ENCODE measurements around the gene LMOD2. TPM values are rescaled to one million over a fixed set of nuclear protein-coding genes. Genes with fewer than 3 reads are reported as not detected.

Gene LMOD2
- total RNA-seq, 1 donor from 2014 or later = not detected

DNA sequence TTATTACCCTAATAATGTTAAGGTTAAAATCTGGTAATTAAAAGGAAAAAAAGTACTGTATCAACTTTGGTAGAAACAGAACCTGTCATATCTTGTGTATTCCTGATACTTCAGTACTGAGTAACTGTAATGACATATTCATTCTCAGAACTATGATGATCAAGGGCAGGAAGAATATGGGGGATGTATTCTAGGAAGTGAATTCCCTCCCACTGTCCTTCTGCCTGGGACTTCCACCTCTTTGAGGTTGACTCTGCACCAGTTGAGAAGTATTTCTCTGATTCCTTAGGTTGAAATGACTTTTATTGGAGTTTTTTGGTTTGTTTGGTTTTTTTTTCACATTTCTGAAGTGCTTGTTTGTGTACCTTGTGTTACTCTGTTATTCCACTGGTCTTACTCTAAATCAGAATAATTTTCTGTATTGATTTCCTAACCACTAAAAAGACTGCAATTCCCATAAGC lies 56.2 kb downstream of the LMOD2 start:
- intact Hi-C loops (cut with micrococcal nuclease) = loop anchor here (5.0 kb wide), 1 partner anchor 40 kb away; no protein-coding TSS in a partner anchor

DNA sequence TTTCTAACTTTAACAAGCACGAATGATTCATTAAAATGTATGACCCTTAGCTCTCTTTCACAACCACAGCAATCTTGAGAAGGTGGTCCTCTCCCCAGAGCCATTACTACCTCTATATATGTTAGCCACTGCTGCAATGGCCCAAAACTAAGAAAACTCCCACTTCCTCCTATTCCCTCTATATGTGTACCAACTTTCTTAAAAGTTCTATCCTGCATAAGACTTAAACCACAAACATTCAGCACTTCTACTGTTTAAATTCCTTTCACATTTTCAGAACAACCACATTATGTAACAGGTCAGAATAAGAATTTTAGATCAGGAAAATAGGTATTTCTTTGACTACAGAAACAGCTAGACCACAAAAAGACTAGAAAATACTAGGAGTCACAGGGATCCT lies 57.0 kb downstream of the LMOD2 start:
- intact Hi-C loops (cut with micrococcal nuclease) = loop anchor here (5.0 kb wide), 1 partner anchor 40 kb away; no protein-coding TSS in a partner anchor

Other genes with a start within 250 kb of the LMOD2 start
- not detected in 2 replicates for gene IQUB, start 121.3 kb upstream of the LMOD2 start, total RNA-seq
- 46.8 and 48.4 TPM in 2 replicates for gene NDUFA5, start 98.0 kb upstream of the LMOD2 start, total RNA-seq
- gene ASB15, start 54.0 kb upstream of the LMOD2 start, total RNA-seq = not detected in 2 replicates
- 6.0 and 6.8 TPM in 2 replicates for gene WASL, start 93.1 kb downstream of the LMOD2 start, total RNA-seq
- gene HYAL4, start 189.3 kb downstream of the LMOD2 start, total RNA-seq = not detected in 2 replicates